Panc1 (cell line): Measurements from ENCODE around the gene ATP1B2.

ENCODE experiments used
- POLR2AphosphoS5 ChIP-seq: IDR thresholded peaks from 2 replicates; pipeline ENCODE4 v1.6.1; 2012; ENCODE audit warnings: mild to moderate bottlenecking, low read depth, low read length, moderate library complexity
- SIN3A ChIP-seq: IDR thresholded peaks from 2 replicates; pipeline ENCODE4 v1.6.1; 2012; ENCODE audit warnings: low read depth, mild to moderate bottlenecking, low read length, moderate library complexity, borderline replicate concordance; ENCODE audit not compliant: insufficient read depth
- TCF7L2 ChIP-seq: IDR thresholded peaks from 2 replicates; pipeline ENCODE4 v1.6.1; 2011; ENCODE audit warnings: mild to moderate bottlenecking, low read depth, low read length, inconsistent platforms
- TF ChIP-seq, protein P1 (sequence below): fragments of 450-650 bp; IDR thresholded peaks from 2 replicates; pipeline ENCODE4 v1.5.1; 2017; ENCODE audit warnings: mild to moderate bottlenecking
- TF ChIP-seq, protein P2 (sequence below), 2 experiments: IDR thresholded peaks; 2 replicates each; pipeline ENCODE4 v1.6.1; 2011 to 2012; ENCODE audit warnings: low read depth in 2 of 2, control low read depth in 1 of 2, low read length in 1 of 2, mild to moderate bottlenecking in 1 of 2, moderate library complexity in 1 of 2; ENCODE audit not compliant: insufficient read depth in 1 of 2

DNA sequence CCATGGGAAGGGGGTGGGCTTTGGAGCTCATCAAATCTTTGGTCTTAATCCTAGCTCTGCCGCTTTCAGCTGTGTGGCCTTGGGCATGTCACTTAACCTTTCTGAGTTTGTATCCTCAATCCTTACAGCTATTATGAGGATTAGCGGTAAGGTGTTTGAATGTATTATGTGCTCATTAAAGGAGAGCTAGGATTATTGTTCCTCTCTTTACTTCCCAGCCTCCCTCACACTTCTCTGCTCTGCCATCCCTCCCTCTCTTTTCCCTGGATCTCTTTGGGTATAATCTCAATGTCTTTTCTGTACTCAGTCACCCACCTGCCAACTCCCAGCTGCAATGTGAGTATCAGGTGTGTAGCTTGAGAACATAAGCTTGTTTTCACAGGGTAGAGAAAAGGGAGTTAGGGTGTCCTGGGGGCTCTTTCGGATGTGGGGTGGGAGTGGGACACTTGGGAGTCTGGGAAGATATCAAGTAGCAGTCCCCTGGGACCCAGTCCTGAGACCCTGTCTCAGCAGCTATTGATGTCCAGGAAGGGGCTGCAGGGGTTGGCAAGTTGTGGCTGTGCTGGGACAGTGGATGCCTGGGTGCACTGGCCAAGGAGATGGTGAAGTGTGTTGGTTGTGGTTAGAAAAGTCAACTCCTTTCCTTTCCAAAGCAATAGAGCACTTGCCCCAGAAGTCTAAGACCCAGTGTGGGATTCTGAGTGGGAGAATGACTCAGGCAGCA, 56.1 kb downstream of the ATP1B2 start:
- TF ChIP-seq, protein P1, sequence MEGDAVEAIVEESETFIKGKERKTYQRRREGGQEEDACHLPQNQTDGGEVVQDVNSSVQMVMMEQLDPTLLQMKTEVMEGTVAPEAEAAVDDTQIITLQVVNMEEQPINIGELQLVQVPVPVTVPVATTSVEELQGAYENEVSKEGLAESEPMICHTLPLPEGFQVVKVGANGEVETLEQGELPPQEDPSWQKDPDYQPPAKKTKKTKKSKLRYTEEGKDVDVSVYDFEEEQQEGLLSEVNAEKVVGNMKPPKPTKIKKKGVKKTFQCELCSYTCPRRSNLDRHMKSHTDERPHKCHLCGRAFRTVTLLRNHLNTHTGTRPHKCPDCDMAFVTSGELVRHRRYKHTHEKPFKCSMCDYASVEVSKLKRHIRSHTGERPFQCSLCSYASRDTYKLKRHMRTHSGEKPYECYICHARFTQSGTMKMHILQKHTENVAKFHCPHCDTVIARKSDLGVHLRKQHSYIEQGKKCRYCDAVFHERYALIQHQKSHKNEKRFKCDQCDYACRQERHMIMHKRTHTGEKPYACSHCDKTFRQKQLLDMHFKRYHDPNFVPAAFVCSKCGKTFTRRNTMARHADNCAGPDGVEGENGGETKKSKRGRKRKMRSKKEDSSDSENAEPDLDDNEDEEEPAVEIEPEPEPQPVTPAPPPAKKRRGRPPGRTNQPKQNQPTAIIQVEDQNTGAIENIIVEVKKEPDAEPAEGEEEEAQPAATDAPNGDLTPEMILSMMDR = no peak
- TF ChIP-seq POLR2AphosphoS5 (no peak), SIN3A (no peak), TCF7L2 (no peak)
- TF ChIP-seq, protein P2, sequence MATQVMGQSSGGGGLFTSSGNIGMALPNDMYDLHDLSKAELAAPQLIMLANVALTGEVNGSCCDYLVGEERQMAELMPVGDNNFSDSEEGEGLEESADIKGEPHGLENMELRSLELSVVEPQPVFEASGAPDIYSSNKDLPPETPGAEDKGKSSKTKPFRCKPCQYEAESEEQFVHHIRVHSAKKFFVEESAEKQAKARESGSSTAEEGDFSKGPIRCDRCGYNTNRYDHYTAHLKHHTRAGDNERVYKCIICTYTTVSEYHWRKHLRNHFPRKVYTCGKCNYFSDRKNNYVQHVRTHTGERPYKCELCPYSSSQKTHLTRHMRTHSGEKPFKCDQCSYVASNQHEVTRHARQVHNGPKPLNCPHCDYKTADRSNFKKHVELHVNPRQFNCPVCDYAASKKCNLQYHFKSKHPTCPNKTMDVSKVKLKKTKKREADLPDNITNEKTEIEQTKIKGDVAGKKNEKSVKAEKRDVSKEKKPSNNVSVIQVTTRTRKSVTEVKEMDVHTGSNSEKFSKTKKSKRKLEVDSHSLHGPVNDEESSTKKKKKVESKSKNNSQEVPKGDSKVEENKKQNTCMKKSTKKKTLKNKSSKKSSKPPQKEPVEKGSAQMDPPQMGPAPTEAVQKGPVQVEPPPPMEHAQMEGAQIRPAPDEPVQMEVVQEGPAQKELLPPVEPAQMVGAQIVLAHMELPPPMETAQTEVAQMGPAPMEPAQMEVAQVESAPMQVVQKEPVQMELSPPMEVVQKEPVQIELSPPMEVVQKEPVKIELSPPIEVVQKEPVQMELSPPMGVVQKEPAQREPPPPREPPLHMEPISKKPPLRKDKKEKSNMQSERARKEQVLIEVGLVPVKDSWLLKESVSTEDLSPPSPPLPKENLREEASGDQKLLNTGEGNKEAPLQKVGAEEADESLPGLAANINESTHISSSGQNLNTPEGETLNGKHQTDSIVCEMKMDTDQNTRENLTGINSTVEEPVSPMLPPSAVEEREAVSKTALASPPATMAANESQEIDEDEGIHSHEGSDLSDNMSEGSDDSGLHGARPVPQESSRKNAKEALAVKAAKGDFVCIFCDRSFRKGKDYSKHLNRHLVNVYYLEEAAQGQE (IDR thresholded peaks at IDR 0.05; ENCODE audit: insufficient read depth in 1 of 2, low read depth in 2 of 2, low read length in 1 of 2) = no peak
